Chondrocyte (in vitro differentiated cells): ENCODE measurements around the gene TRMT1L. TPM values are rescaled to one million over a fixed set of nuclear protein-coding genes. Genes with fewer than 3 reads are reported as not detected.

Source experiments
- DNase-seq: peaks from one replicate; pipeline ENCODE4 v3.0.0; 2021; ENCODE audit warnings: mixed read lengths, low spot score
- H3K27ac Mint-ChIP-seq: one replicate; pipeline ENCODE4 v1.8.0; 2021; ENCODE audit warnings: mild to moderate bottlenecking, moderate library complexity, mixed read lengths; ENCODE audit not compliant: unreplicated experiment
- H3K27me3 Mint-ChIP-seq: 2 replicates; pipeline ENCODE4 v1.8.0; 2021; ENCODE audit warnings: low read depth, mixed read lengths
- H3K36me3 Mint-ChIP-seq: 2 replicates; pipeline ENCODE4 v1.8.0; 2021; ENCODE audit warnings: low read depth, mixed read lengths
- H3K4me1 Mint-ChIP-seq: 2 replicates; pipeline ENCODE4 v1.8.0; 2021; ENCODE audit warnings: low read depth, mild to moderate bottlenecking, mixed read lengths
- H3K4me3 Mint-ChIP-seq: one replicate; pipeline ENCODE4 v1.8.0; 2021; ENCODE audit warnings: mild to moderate bottlenecking, moderate library complexity, mixed read lengths; ENCODE audit not compliant: unreplicated experiment
- H3K9me3 Mint-ChIP-seq: 2 replicates; pipeline ENCODE4 v1.8.0; 2021; ENCODE audit warnings: low read depth, mixed read lengths
- total RNA-seq: library from RNA; stranded (reverse); gene quantifications from 3 replicates; pipeline ENCODE4 v1.2.1, GENCODE V29; 2021
- TF ChIP-seq, protein P1 (sequence below): fragments of 200-600 bp; sonication (generic); IDR thresholded peaks from 2 replicates; pipeline ENCODE4 v1.5.0; 2021; ENCODE audit warnings: antibody characterized with exemption, mild to moderate bottlenecking, moderate library complexity

The TRMT1L gene
- total RNA-seq, 1 donor from 2014 or later: 10.9 TPM

DNA sequence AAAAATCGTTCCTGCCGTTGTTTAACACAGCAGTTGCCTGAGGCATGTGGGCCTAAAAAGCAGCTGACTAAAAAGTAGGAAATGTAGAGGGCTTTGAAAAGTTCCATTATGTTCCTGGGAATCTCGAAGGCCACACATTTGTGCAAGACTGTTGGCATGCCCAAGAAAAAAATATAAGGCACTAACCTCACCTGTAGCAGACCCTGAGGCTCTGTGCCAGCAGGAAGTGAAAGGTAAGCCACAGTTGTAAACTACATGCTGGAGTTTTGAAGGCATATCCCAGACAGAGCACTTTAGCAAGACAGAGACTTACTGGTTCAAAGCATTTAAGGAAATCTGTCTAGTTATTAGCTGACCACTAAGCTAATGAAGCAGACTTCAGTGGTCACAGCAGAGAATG is 52.7 kb downstream of the TRMT1L start:
- H3K27ac Mint-ChIP-seq: no peak overlapping the region
- no peaks in the 10 kb centered on the region for H3K27me3 Mint-ChIP-seq
- peaks cover 16% of the 10 kb centered on the region for H3K9me3 Mint-ChIP-seq
- TF ChIP-seq, protein P1, sequence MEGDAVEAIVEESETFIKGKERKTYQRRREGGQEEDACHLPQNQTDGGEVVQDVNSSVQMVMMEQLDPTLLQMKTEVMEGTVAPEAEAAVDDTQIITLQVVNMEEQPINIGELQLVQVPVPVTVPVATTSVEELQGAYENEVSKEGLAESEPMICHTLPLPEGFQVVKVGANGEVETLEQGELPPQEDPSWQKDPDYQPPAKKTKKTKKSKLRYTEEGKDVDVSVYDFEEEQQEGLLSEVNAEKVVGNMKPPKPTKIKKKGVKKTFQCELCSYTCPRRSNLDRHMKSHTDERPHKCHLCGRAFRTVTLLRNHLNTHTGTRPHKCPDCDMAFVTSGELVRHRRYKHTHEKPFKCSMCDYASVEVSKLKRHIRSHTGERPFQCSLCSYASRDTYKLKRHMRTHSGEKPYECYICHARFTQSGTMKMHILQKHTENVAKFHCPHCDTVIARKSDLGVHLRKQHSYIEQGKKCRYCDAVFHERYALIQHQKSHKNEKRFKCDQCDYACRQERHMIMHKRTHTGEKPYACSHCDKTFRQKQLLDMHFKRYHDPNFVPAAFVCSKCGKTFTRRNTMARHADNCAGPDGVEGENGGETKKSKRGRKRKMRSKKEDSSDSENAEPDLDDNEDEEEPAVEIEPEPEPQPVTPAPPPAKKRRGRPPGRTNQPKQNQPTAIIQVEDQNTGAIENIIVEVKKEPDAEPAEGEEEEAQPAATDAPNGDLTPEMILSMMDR: no peak
- peaks cover 35% of the 10 kb centered on the region for H3K36me3 Mint-ChIP-seq
- no peak overlapping the region for H3K4me3 Mint-ChIP-seq
- no peak for DNase-seq
- no peaks in the 10 kb centered on the region for H3K4me1 Mint-ChIP-seq

DNA sequence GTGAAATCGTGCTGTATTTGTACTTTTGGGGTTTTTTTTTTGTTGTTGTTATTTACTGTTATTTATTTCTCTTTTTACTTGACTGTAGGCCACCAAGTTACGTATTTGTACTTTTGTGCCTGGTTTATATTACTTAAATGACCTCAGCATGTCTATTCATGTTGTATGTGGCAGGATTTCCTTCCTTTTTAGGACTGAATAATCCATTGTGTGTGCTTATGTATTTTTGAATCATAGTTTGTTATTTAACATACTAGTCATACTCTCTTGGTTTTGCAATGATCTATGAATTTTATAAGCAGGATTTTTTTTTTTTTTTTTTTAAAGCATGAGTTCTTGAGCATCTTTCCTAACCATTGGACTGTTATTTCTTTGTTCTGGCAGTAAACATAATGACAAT is 60.2 kb downstream of the TRMT1L start:
- H3K36me3 Mint-ChIP-seq: peaks cover 37% of the 10 kb centered on the region
- no peaks in the 10 kb centered on the region for H3K27me3 Mint-ChIP-seq
- TF ChIP-seq, protein P1: no peak
- no peaks in the 10 kb centered on the region for H3K4me1 Mint-ChIP-seq
- no peak overlapping the region for H3K27ac Mint-ChIP-seq
- no peak for DNase-seq
- H3K4me3 Mint-ChIP-seq: no peak overlapping the region
- no peaks in the 10 kb centered on the region for H3K9me3 Mint-ChIP-seq

DNA sequence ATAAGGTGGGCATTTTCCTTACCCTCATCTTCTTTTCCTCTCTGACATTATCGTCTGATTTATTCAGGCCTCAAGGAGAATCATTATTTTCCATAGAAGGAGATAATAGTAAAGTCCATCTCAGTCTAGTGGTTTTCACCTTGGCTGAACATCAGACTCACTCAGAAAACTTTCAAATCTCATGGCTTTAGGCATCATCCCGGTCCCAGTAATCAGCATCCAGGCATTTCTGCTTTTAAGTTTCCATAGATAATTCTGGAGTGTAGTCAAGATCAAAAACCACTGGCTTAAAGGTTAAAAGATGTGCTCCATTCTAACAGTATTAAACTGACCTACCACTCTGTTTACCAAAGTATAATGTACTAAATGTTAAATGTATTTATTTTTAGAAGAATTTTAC is 62.0 kb downstream of the TRMT1L start:
- Mint-ChIP-seq H3K9me3 (no peaks in the 10 kb centered on the region), H3K4me3 (no peak overlapping the region), H3K4me1 (no peaks in the 10 kb centered on the region), H3K27me3 (no peaks in the 10 kb centered on the region), H3K27ac (no peak overlapping the region), H3K36me3 (peaks cover 30% of the 10 kb centered on the region)
- DNase-seq: no peak
- TF ChIP-seq, protein P1: no peak

DNA sequence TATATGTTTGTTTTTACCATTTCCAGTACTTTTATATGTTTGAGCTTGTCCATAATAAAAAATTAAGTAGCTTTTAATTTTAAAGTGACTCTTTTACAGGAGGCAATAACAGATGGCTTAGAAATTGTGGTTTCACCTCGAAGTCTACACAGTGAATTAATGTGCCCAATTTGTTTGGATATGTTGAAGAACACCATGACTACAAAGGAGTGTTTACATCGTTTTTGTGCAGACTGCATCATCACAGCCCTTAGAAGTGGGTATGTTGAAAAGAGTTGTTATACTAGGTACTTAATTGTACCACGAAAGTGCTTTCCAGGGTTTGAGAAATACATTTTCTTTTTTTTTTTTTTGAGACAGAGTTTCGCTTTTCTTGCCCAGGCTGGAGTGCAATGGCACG is 65.3 kb downstream of the TRMT1L start:
- Mint-ChIP-seq H3K36me3 (peaks cover 26% of the 10 kb centered on the region), H3K27ac (no peak overlapping the region), H3K9me3 (no peaks in the 10 kb centered on the region), H3K27me3 (no peaks in the 10 kb centered on the region), H3K4me3 (no peak overlapping the region), H3K4me1 (no peaks in the 10 kb centered on the region)
- DNase-seq: no peak
- TF ChIP-seq, protein P1: no peak

DNA sequence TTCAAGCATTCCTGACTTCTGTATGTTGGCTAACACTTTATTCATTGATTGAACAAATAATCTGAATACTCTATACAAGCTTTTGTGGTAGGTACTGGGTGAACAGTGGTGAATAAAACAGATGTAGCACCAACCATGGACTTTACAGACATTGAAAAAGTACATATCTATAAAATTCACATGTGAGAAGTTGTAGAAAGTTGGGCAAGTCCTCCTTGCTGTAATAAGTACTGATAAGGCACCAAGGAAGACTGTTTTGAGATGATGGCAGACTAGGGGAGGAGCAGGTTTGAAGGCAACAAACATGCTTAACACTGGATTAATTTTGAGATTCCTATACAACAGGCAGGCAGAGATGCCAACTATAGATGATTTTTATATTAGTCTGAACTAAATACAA is 69.0 kb downstream of the TRMT1L start:
- Mint-ChIP-seq H3K27ac (no peak overlapping the region), H3K36me3 (peaks cover 9% of the 10 kb centered on the region), H3K4me1 (no peaks in the 10 kb centered on the region), H3K4me3 (no peak overlapping the region), H3K27me3 (no peaks in the 10 kb centered on the region), H3K9me3 (no peaks in the 10 kb centered on the region)
- no peak for DNase-seq
- TF ChIP-seq, protein P1: no peak
